KOPT-K1 (cell line): Measurements from ENCODE around the gene PARP1.

Experiments used
- H3K27ac ChIP-seq: fragments of 200-600 bp; sonication (generic); 2 replicates; pipeline ENCODE4 v1.5.1; 2016; ENCODE audit warnings: antibody characterized with exemption, mild to moderate bottlenecking, low read depth, low read length; ENCODE audit not compliant: poor library complexity, severe bottlenecking
- H3K36me3 ChIP-seq: fragments of 200-600 bp; sonication (generic); 2 replicates; pipeline ENCODE4 v1.5.1; 2017; ENCODE audit warnings: antibody characterized with exemption, mild to moderate bottlenecking, low read length, moderate library complexity; ENCODE audit not compliant: insufficient read depth
- H3K9me3 ChIP-seq: fragments of 200-600 bp; sonication (generic); 2 replicates; pipeline ENCODE4 v1.5.1; 2017; ENCODE audit warnings: antibody characterized with exemption, low read length, mild to moderate bottlenecking; ENCODE audit not compliant: insufficient read depth, poor library complexity, severe bottlenecking

PARP1 gene

GRCh38 chr1:226382030-226382429, 25.9 kb downstream of the PARP1 start:
- Histone ChIP-seq H3K9me3 (no peaks in the 10 kb centered on the region), H3K27ac (no peak overlapping the region), H3K36me3 (peaks cover 99% of the 10 kb centered on the region)

GRCh38 chr1:226381226-226381998, 26.5 kb downstream of the PARP1 start:
- Histone ChIP-seq H3K36me3 (peaks cover 99% of the 10 kb centered on the region), H3K27ac (no peak overlapping the region), H3K9me3 (no peaks in the 10 kb centered on the region)

GRCh38 chr1:226378071-226378470, 29.8 kb downstream of the PARP1 start:
- Histone ChIP-seq H3K9me3 (no peaks in the 10 kb centered on the region), H3K27ac (no peak overlapping the region), H3K36me3 (peaks cover 99% of the 10 kb centered on the region)

- H3K27ac ChIP-seq: no peak overlapping the region
- no peaks in the 10 kb centered on the region for H3K9me3 ChIP-seq
- peaks cover 99% of the 10 kb centered on the region for H3K36me3 ChIP-seq
These were observed 31.6 kb downstream of the PARP1 start for GRCh38 chr1:226376300-226376699.

- H3K36me3 ChIP-seq: peaks cover 99% of the 10 kb centered on the region
- no peaks in the 10 kb centered on the region for H3K9me3 ChIP-seq
- H3K27ac ChIP-seq: no peak overlapping the region
These were observed 34.5 kb downstream of the PARP1 start for GRCh38 chr1:226373376-226373775.

- no peak overlapping the region for H3K27ac ChIP-seq
- peaks cover 99% of the 10 kb centered on the region for H3K36me3 ChIP-seq
- H3K9me3 ChIP-seq: no peaks in the 10 kb centered on the region
These were observed 35.0 kb downstream of the PARP1 start for GRCh38 chr1:226372885-226373284.

GRCh38 chr1:226371866-226372490, 35.9 kb downstream of the PARP1 start:
- Histone ChIP-seq H3K36me3 (peaks cover 100% of the 10 kb centered on the region), H3K27ac (no peak overlapping the region), H3K9me3 (no peaks in the 10 kb centered on the region)

GRCh38 chr1:226371027-226371694, 36.7 kb downstream of the PARP1 start:
- H3K9me3 ChIP-seq: no peaks in the 10 kb centered on the region
- no peak overlapping the region for H3K27ac ChIP-seq
- peaks cover 100% of the 10 kb centered on the region for H3K36me3 ChIP-seq

GRCh38 chr1:226370144-226370923, 37.6 kb downstream of the PARP1 start:
- H3K27ac ChIP-seq: no peak overlapping the region

GRCh38 chr1:226369110-226369509, 38.8 kb downstream of the PARP1 start:
- Histone ChIP-seq H3K9me3 (no peaks in the 10 kb centered on the region), H3K27ac (no peak overlapping the region), H3K36me3 (peaks cover 100% of the 10 kb centered on the region)

More at GRCh38 chr1:226370144-226370923, 37.6 kb downstream of the PARP1 start:
- no peaks in the 10 kb centered on the region for H3K9me3 ChIP-seq
- peaks cover 100% of the 10 kb centered on the region for H3K36me3 ChIP-seq

- H3K36me3 ChIP-seq: peaks cover 100% of the 10 kb centered on the region
- H3K27ac ChIP-seq: no peak overlapping the region
- H3K9me3 ChIP-seq: no peaks in the 10 kb centered on the region
These were observed 41.6 kb downstream of the PARP1 start for GRCh38 chr1:226366290-226366689.

- Histone ChIP-seq H3K36me3 (peaks cover 99% of the 10 kb centered on the region), H3K27ac (no peak overlapping the region), H3K9me3 (no peaks in the 10 kb centered on the region)
These were observed 42.1 kb downstream of the PARP1 start for GRCh38 chr1:226365831-226366231.

- H3K36me3 ChIP-seq: peaks cover 98% of the 10 kb centered on the region
- no peak overlapping the region for H3K27ac ChIP-seq
- H3K9me3 ChIP-seq: no peaks in the 10 kb centered on the region
These were observed 42.9 kb downstream of the PARP1 start for GRCh38 chr1:226364901-226365565.

- Histone ChIP-seq H3K27ac (no peak overlapping the region), H3K9me3 (no peaks in the 10 kb centered on the region), H3K36me3 (peaks cover 98% of the 10 kb centered on the region)
These were observed 43.4 kb downstream of the PARP1 start for GRCh38 chr1:226364514-226364899.
